ENCODE results near the gene SUPT4H1. TPM values are rescaled to one million over a fixed set of nuclear protein-coding genes. Genes with fewer than 3 reads are reported as not detected.

SUPT4H1 gene
- total RNA-seq, 1 donor from 2014 or later = 82.1 TPM

DNA sequence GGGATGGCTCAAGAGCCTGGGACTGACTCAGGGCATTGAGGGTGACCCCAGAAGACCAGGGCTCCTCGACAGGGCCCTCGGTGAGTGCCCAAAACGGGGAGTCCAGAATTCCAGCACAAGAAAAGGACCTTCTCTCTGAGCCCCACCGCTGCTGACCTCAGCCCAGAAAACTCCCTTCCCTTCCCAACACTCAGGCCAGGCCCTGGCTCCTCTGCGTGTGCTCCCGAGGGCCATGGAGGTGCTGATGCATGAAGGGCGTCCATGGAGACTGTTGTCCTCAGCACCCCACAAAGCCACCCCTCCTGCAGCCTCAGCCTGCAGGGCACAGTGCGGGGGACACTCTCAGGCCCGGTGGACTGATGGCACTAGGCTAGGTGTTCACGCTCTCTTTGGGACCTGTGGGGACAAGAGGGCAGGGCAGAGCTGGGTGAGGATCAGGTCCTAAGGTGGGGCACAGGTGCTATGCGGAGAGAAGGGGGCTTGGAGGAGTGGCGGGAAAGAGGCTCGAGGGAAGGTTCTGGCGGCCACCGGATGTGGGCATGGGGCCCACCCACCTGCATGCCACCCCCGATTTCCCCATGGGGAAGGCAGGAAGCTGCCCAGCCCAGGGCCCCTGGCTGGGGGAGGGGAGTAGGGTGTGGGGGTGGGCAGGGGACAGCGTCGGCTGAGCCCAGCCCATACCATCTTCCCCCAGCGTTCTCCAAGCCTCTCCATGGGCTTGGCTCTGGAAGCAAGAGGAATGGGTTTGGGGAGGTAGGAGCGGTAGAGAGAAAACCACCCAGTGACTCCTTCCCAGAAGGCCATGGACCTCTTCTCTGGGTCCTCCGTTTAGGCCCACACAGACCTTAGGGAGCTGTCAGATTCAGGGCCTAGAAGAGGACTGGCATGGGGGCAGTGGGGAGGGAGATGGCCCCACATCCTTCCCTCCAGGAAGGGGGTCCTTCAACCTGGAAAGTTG, 18.9 kb downstream of the SUPT4H1 start:
- no peaks in the 10 kb centered on the region for H3K36me3 Mint-ChIP-seq (ENCODE audit: unreplicated experiment)
- peaks cover 9% of the 10 kb centered on the region for H3K27me3 Mint-ChIP-seq (ENCODE audit: unreplicated experiment)
- H3K4me1 Mint-ChIP-seq (ENCODE audit: low read depth, unreplicated experiment) = peaks cover 34% of the 10 kb centered on the region
- peaks cover 11% of the 10 kb centered on the region for H3K9me3 Mint-ChIP-seq (ENCODE audit: unreplicated experiment)
- no peak overlapping the region for H3K27ac Mint-ChIP-seq (ENCODE audit: unreplicated experiment)
- no peak overlapping the region for H3K4me3 Mint-ChIP-seq (ENCODE audit: unreplicated experiment)
- no peak for DNase-seq
- TF ChIP-seq, protein P1, sequence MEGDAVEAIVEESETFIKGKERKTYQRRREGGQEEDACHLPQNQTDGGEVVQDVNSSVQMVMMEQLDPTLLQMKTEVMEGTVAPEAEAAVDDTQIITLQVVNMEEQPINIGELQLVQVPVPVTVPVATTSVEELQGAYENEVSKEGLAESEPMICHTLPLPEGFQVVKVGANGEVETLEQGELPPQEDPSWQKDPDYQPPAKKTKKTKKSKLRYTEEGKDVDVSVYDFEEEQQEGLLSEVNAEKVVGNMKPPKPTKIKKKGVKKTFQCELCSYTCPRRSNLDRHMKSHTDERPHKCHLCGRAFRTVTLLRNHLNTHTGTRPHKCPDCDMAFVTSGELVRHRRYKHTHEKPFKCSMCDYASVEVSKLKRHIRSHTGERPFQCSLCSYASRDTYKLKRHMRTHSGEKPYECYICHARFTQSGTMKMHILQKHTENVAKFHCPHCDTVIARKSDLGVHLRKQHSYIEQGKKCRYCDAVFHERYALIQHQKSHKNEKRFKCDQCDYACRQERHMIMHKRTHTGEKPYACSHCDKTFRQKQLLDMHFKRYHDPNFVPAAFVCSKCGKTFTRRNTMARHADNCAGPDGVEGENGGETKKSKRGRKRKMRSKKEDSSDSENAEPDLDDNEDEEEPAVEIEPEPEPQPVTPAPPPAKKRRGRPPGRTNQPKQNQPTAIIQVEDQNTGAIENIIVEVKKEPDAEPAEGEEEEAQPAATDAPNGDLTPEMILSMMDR (IDR thresholded peaks at IDR 0.05; ENCODE audit: partially characterized antibody, unreplicated experiment) = no peak

DNA sequence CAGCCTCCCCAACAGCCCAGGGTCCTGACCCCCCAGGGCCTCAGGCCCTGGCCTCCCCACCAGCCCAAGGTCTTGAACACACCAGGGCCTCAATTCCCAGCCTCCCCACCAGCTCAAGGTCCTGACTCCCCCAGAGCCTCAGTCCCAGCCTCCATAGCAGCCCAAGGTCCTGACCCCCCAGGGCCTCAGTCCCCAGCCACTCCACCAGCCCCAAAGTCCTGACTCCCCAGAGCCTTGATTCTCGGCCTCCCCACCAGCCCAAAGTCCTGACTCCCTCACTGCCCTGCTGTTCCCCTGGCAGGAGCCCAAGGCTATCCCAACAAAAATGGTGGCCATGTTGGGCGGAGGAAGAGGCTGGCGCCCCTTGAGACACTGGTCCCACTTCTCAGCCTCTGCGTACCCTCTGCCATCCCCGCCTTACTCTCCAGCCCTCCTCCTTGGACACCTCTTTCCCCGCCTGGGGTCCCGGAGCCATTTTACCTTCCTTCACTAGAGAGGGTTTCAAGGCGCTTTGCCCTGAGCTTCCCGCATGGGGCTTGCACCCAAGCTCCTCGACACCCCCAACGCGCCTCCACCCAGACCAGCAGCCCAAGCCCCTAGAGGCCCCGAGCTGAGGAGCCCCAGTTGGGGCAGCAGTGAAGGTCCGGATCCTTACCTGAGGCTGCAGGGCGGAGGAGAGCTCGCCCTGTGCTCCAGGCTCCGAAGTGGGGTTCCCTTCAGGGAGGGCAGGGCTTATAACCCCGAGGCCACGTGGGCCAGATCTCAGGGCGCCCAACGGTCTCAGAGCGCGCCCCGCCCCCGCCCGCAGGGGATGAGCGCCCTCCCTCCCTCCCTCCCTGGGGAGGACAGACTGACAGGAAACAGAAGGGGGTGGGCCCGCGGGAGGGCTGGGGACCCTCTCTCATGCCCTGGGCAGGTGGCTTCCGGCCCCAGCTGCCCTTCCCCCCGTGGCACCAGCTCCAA, 19.9 kb downstream of the SUPT4H1 start:
- TF ChIP-seq, protein P1 (IDR thresholded peaks at IDR 0.05; ENCODE audit: partially characterized antibody, unreplicated experiment) = no peak
- no peaks in the 10 kb centered on the region for H3K36me3 Mint-ChIP-seq (ENCODE audit: unreplicated experiment)
- no peak overlapping the region for H3K4me3 Mint-ChIP-seq (ENCODE audit: unreplicated experiment)
- H3K4me1 Mint-ChIP-seq (ENCODE audit: low read depth, unreplicated experiment) = peaks cover 38% of the 10 kb centered on the region
- peak; percentile 10 for DNase-seq
- H3K9me3 Mint-ChIP-seq (ENCODE audit: unreplicated experiment) = peaks cover 11% of the 10 kb centered on the region
- peaks cover 12% of the 10 kb centered on the region for H3K27me3 Mint-ChIP-seq (ENCODE audit: unreplicated experiment)
- H3K27ac Mint-ChIP-seq (ENCODE audit: unreplicated experiment) = no peak overlapping the region

DNA sequence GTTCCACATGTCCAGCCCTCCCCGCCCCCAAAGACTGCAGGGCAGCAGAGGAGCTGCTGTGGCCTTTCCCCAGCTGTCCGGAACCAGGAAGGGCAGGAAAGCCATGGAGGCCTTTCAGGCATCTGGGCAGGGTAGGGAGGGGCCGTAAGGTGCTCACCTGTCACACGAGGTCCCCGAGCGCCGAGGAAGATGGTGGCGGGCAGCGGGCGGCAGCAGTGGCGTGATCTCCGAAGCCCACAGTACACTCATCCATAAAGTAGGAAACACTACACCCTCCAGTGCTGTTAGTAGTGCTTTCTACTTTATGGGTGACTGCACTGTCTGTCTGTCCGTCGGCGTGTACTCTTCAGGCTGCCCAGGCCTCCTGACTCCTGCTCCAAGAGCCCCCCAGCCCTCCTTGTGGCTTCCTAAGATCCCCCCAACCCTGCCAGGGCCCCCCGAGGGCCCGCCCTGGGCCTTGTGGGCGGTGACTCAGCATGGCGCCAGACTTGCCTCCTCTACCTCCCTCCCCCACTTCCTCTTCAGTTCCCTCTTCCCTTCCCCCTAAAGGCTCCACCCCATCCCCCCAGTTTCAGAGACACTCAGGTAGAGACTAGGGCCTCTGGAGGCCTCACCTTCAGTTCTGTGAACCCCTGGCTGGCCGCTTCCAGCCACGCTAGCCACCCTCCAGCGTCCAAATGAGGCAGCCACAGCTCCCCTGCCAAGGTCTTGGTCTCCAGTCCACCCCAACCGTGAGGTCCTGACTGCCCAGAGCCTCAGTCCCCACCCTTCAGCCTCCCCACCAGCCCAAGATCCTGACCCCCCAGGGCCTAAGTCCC, 20.8 kb downstream of the SUPT4H1 start:
- Mint-ChIP-seq H3K4me1 (ENCODE audit: low read depth, unreplicated experiment) (peaks cover 36% of the 10 kb centered on the region), H3K27ac (ENCODE audit: unreplicated experiment) (peak overlapping the region; percentile 49), H3K36me3 (ENCODE audit: unreplicated experiment) (no peaks in the 10 kb centered on the region), H3K9me3 (ENCODE audit: unreplicated experiment) (peaks cover 10% of the 10 kb centered on the region), H3K4me3 (ENCODE audit: unreplicated experiment) (no peak overlapping the region), H3K27me3 (ENCODE audit: unreplicated experiment) (peaks cover 9% of the 10 kb centered on the region)
- DNase-seq = no peak
- TF ChIP-seq, protein P1 (IDR thresholded peaks at IDR 0.05; ENCODE audit: partially characterized antibody, unreplicated experiment) = no peak

DNA sequence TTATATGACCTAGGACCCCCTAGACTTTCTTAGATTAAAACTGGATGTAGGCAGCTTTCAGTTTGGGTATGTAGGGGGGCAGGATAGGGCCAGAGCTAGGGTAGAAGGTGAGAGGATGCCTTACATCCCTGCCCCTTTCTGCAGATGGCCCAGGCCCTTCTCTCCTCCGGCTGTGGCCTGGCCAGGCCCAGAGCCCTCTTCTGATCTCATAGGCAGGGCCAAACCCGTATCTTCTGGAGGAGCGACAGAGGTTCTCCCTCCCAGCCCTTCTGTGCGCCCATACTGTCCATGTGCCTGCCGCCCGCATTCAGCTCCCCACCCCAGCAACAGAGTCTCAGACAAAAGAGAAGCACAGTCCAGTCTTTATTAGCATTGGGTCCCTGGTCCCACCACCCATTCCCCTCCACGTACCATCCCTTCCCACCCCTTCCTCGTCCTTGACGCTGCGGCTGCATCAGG, 21.4 kb downstream of the SUPT4H1 start:
- peaks cover 36% of the 10 kb centered on the region for H3K4me1 Mint-ChIP-seq (ENCODE audit: low read depth, unreplicated experiment)
- no peaks in the 10 kb centered on the region for H3K36me3 Mint-ChIP-seq (ENCODE audit: unreplicated experiment)
- H3K4me3 Mint-ChIP-seq (ENCODE audit: unreplicated experiment) = peak overlapping the region; percentile 59
- H3K9me3 Mint-ChIP-seq (ENCODE audit: unreplicated experiment) = peaks cover 12% of the 10 kb centered on the region
- TF ChIP-seq, protein P1 (IDR thresholded peaks at IDR 0.05; ENCODE audit: partially characterized antibody, unreplicated experiment) = no peak
- peak; percentile 18 for DNase-seq
- peaks cover 15% of the 10 kb centered on the region for H3K27me3 Mint-ChIP-seq (ENCODE audit: unreplicated experiment)
- peak overlapping the region; percentile 49 for H3K27ac Mint-ChIP-seq (ENCODE audit: unreplicated experiment)

All from glutamatergic neuron (in vitro differentiated cells).